D721Med (cell line): Measurements from ENCODE around the gene IAPP.
"Not testable (repeated sequence)": the region's sequence is repeated elsewhere in the genome, so short reads cannot be mapped to it uniquely, and the experiment has no call there.

Source experiments
- DNase-seq: peaks from one replicate; pipeline ENCODE4 v3.0.0; 2011; ENCODE audit warnings: low spot score; ENCODE audit not compliant: insufficient read length
- FAIRE-seq: peaks from 2 replicates; lab custom pipeline; 2011; peaks lifted over from hg19 to GRCh38; lab: Jason Lieb, UNC
- TF ChIP-seq, protein P1 (sequence below): IDR thresholded peaks from 2 replicates; pipeline ENCODE4 v1.5.1; 2012; ENCODE audit warnings: mild to moderate bottlenecking, control low read depth; ENCODE audit not compliant: insufficient read depth; ENCODE audit errors: missing control alignments

The IAPP gene

GRCh38 chr12:21350975-21351374 is 21.7 kb upstream of the IAPP start:
- FAIRE-seq (no peak), DNase-seq (no peak)
- TF ChIP-seq, protein P1, sequence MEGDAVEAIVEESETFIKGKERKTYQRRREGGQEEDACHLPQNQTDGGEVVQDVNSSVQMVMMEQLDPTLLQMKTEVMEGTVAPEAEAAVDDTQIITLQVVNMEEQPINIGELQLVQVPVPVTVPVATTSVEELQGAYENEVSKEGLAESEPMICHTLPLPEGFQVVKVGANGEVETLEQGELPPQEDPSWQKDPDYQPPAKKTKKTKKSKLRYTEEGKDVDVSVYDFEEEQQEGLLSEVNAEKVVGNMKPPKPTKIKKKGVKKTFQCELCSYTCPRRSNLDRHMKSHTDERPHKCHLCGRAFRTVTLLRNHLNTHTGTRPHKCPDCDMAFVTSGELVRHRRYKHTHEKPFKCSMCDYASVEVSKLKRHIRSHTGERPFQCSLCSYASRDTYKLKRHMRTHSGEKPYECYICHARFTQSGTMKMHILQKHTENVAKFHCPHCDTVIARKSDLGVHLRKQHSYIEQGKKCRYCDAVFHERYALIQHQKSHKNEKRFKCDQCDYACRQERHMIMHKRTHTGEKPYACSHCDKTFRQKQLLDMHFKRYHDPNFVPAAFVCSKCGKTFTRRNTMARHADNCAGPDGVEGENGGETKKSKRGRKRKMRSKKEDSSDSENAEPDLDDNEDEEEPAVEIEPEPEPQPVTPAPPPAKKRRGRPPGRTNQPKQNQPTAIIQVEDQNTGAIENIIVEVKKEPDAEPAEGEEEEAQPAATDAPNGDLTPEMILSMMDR = no peak

- FAIRE-seq = no peak
- no peak for DNase-seq
- TF ChIP-seq, protein P1 = no peak
Observed at GRCh38 chr12:21353487-21353886, 19.2 kb upstream of the IAPP start.

- TF ChIP-seq, protein P1 = no peak
- FAIRE-seq = no peak
- DNase-seq = no peak
Observed at GRCh38 chr12:21353948-21354347, 18.8 kb upstream of the IAPP start.

GRCh38 chr12:21354641-21355040 is 18.1 kb upstream of the IAPP start:
- FAIRE-seq (no peak), DNase-seq (no peak)
- TF ChIP-seq, protein P1 = no peak

GRCh38 chr12:21360632-21361031 is 12.1 kb upstream of the IAPP start:
- DNase-seq, FAIRE-seq: not testable (repeated sequence)

DNA sequence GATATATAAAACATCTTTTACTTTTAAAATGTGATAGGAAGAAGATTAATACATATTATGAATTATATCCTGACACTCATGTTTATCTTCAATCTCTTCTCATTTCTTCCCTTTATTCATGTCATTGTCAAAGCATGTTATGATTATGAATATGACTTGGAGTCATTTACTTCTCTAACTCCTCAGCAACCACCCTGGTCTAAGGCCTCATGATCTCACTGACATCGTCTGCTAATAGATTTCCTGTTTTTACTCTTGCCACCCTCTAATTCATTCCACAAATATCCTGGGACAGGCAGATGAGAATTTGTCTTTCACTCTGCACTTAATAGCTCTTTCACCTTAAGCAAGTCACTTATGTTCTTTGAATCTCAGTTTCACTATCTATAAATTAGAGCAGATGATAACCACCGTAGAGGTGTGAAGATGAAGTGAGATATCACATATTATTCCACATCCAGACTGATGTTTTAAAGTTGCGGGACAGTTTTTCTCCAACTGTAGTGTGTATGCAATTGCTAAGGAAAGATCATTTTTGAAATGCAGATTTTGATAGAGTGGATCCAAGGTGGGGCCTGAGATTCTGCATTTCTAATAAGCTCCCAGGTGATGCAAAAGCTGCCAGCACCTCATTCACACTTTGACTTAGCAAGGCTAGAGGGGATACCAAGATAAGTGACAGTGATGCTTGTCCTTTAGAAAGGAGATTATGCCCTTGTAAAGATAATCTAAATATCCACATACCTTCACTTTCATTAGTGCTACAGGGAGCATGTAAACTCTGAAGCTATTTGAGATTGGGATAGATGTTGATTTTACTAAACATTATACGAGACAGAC is 3.3 kb upstream of the IAPP start:
- TF ChIP-seq, protein P1 = no peak
- DNase-seq (no peak), FAIRE-seq (no peak)

GRCh38 chr12:21370845-21371449 is 1.8 kb upstream of the IAPP start:
- FAIRE-seq = no peak
- DNase-seq = no peak
- TF ChIP-seq, protein P1 = no peak
